ENCODE results near the gene EPB41L3.

DNA sequence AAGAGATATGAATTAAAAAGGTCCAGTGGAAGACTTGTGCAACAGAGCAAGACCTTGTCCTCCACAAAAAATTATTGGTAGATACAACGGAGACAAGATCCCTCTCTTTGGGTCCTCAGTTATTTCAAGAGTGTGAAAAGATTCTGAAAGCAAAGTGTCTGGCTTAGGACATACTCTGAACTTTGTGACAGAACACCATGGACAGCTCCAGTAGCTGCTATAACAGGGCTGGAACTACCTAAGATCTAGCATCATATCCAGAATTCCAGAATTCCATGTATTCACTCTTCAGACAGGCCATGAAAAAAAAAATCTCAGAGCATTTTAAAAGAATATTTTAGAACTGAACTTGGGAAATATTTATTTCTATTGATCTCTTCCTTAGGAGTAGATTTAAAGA lies 173.5 kb downstream of the EPB41L3 start:
- TF ChIP-seq POLR2A (IDR thresholded peaks at IDR 0.05; ENCODE audit: borderline replicate concordance, extremely low read depth, insufficient read depth, insufficient read length) (no peak), EZH2phosphoT487 (IDR thresholded peaks at IDR 0.05; ENCODE audit: borderline replicate concordance) (no peak), SP1 (IDR thresholded peaks at IDR 0.05; ENCODE audit: low read depth) (no peak), FOSL1 (IDR thresholded peaks at IDR 0.05; ENCODE audit: low read depth) (no peak), EZH2 (IDR thresholded peaks at IDR 0.05) (no peak), POLR2AphosphoS5 (IDR thresholded peaks at IDR 0.05; ENCODE audit: low read depth, low read length) (no peak), ZNF274 (IDR thresholded peaks at IDR 0.05; ENCODE audit: low read depth, low read length) (no peak), YY1 (IDR thresholded peaks at IDR 0.05; ENCODE audit: extremely low read depth, insufficient replicate concordance, low read depth, low read length) (no peak), RAD21 (IDR thresholded peaks at IDR 0.05; ENCODE audit: low read depth) (no peak)
- TF ChIP-seq, protein P1, sequence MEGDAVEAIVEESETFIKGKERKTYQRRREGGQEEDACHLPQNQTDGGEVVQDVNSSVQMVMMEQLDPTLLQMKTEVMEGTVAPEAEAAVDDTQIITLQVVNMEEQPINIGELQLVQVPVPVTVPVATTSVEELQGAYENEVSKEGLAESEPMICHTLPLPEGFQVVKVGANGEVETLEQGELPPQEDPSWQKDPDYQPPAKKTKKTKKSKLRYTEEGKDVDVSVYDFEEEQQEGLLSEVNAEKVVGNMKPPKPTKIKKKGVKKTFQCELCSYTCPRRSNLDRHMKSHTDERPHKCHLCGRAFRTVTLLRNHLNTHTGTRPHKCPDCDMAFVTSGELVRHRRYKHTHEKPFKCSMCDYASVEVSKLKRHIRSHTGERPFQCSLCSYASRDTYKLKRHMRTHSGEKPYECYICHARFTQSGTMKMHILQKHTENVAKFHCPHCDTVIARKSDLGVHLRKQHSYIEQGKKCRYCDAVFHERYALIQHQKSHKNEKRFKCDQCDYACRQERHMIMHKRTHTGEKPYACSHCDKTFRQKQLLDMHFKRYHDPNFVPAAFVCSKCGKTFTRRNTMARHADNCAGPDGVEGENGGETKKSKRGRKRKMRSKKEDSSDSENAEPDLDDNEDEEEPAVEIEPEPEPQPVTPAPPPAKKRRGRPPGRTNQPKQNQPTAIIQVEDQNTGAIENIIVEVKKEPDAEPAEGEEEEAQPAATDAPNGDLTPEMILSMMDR (IDR thresholded peaks at IDR 0.05 in 2 of 3, conservative IDR thresholded peaks at IDR 0.05 in 1 of 3; ENCODE audit: borderline replicate concordance in 1 of 3, insufficient read depth in 1 of 3, low read depth in 2 of 3, low read length in 2 of 3): no peak
- TF ChIP-seq, protein P2, sequence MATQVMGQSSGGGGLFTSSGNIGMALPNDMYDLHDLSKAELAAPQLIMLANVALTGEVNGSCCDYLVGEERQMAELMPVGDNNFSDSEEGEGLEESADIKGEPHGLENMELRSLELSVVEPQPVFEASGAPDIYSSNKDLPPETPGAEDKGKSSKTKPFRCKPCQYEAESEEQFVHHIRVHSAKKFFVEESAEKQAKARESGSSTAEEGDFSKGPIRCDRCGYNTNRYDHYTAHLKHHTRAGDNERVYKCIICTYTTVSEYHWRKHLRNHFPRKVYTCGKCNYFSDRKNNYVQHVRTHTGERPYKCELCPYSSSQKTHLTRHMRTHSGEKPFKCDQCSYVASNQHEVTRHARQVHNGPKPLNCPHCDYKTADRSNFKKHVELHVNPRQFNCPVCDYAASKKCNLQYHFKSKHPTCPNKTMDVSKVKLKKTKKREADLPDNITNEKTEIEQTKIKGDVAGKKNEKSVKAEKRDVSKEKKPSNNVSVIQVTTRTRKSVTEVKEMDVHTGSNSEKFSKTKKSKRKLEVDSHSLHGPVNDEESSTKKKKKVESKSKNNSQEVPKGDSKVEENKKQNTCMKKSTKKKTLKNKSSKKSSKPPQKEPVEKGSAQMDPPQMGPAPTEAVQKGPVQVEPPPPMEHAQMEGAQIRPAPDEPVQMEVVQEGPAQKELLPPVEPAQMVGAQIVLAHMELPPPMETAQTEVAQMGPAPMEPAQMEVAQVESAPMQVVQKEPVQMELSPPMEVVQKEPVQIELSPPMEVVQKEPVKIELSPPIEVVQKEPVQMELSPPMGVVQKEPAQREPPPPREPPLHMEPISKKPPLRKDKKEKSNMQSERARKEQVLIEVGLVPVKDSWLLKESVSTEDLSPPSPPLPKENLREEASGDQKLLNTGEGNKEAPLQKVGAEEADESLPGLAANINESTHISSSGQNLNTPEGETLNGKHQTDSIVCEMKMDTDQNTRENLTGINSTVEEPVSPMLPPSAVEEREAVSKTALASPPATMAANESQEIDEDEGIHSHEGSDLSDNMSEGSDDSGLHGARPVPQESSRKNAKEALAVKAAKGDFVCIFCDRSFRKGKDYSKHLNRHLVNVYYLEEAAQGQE (IDR thresholded peaks at IDR 0.05; ENCODE audit: low read depth): no peak

Data from HCT116 (cell line).